ENCODE measurements around the gene SLC6A2. TPM values are rescaled to one million over a fixed set of nuclear protein-coding genes. Genes with fewer than 3 reads are reported as not detected.

SLC6A2 gene
- total and polyA plus RNA-seq, 7 experiments from 2014 or later, result not detected

- Mint-ChIP-seq H3K9me3 (peaks cover 0 to 7% (median 0%) of the 10 kb centered on the region in 11 donors), H3K36me3 (no peaks in the 10 kb centered on the region), H3K27ac (no peak overlapping the region), H3K27me3 (peaks cover 0 to 12% (median 0%) of the 10 kb centered on the region in 5 donors), H3K4me1 (peaks cover 0 to 3% (median 0%) of the 10 kb centered on the region in 7 donors), H3K4me3 (no peak overlapping the region)
- H3K27me3 ChIP-seq (ENCODE audit: control insufficient read depth in 2 of 2, insufficient read depth in 2 of 2, low read length in 2 of 2), result no peaks in the 10 kb centered on the region
- intact Hi-C loops (cut with micrococcal nuclease), result no loop called here
- H3K9me3 ChIP-seq (ENCODE audit: control insufficient read depth in 2 of 3, low read length in 3 of 3), result no peaks in the 10 kb centered on the region
- H3K36me3 ChIP-seq (ENCODE audit: control insufficient read depth in 2 of 3, insufficient read depth in 3 of 3, low read length in 3 of 3), result no peaks in the 10 kb centered on the region
- no peak for DNase-seq
- ChIA-PET POLR2A (no interaction called here), CTCF (no interaction called here)
- H3K4me3 ChIP-seq (ENCODE audit: low read length), result no peak overlapping the region
- H3K4me1 ChIP-seq (ENCODE audit: control insufficient read depth in 2 of 2, insufficient read depth in 2 of 2, low read length in 2 of 2), result no peaks in the 10 kb centered on the region
- ATAC-seq, result no peak
- no peak overlapping the region for H3K27ac ChIP-seq (ENCODE audit: low read depth, low read length)
Measured at GRCh38 chr16:55622930-55623561, 32.7 kb upstream of the SLC6A2 start.

GRCh38 chr16:55623640-55624039 lies 32.1 kb upstream of the SLC6A2 start:
- no peaks in the 10 kb centered on the region for H3K9me3 ChIP-seq (ENCODE audit: control insufficient read depth in 2 of 3, low read length in 3 of 3)
- no peak overlapping the region for H3K4me3 ChIP-seq (ENCODE audit: low read length)
- Mint-ChIP-seq H3K27ac (no peak overlapping the region), H3K36me3 (no peaks in the 10 kb centered on the region), H3K27me3 (peaks cover 0 to 12% (median 0%) of the 10 kb centered on the region in 5 donors), H3K4me3 (no peak overlapping the region), H3K4me1 (peaks cover 0 to 3% (median 0%) of the 10 kb centered on the region in 7 donors), H3K9me3 (peaks cover 0 to 7% (median 0%) of the 10 kb centered on the region in 11 donors)
- POLR2A ChIA-PET, result no interaction called here
- no peaks in the 10 kb centered on the region for H3K36me3 ChIP-seq (ENCODE audit: control insufficient read depth in 2 of 3, insufficient read depth in 3 of 3, low read length in 3 of 3)
- H3K27ac ChIP-seq (ENCODE audit: low read depth, low read length), result no peak overlapping the region
- CTCF ChIA-PET, result no interaction called here
- H3K27me3 ChIP-seq (ENCODE audit: control insufficient read depth in 2 of 2, insufficient read depth in 2 of 2, low read length in 2 of 2), result no peaks in the 10 kb centered on the region
- DNase-seq, result no peak
- ATAC-seq, result no peak
- intact Hi-C loops (cut with micrococcal nuclease), result no loop called here
- no peaks in the 10 kb centered on the region for H3K4me1 ChIP-seq (ENCODE audit: control insufficient read depth in 2 of 2, insufficient read depth in 2 of 2, low read length in 2 of 2)

GRCh38 chr16:55624696-55625095 lies 31.1 kb upstream of the SLC6A2 start:
- POLR2A ChIA-PET, result no interaction called here
- no peaks in the 10 kb centered on the region for H3K4me1 ChIP-seq (ENCODE audit: control insufficient read depth in 2 of 2, insufficient read depth in 2 of 2, low read length in 2 of 2)
- DNase-seq (no peak), ATAC-seq (no peak)
- CTCF ChIA-PET, result no interaction called here
- H3K27me3 ChIP-seq (ENCODE audit: control insufficient read depth in 2 of 2, insufficient read depth in 2 of 2, low read length in 2 of 2), result no peaks in the 10 kb centered on the region
- no peak overlapping the region for H3K27ac ChIP-seq (ENCODE audit: low read depth, low read length)
- H3K36me3 ChIP-seq (ENCODE audit: control insufficient read depth in 2 of 3, insufficient read depth in 3 of 3, low read length in 3 of 3), result no peaks in the 10 kb centered on the region
- H3K4me3 ChIP-seq (ENCODE audit: low read length), result no peak overlapping the region
- Mint-ChIP-seq H3K4me3 (no peak overlapping the region), H3K27ac (no peak overlapping the region), H3K9me3 (peaks cover 0 to 9% (median 0%) of the 10 kb centered on the region in 11 donors), H3K4me1 (peaks cover 0 to 3% (median 0%) of the 10 kb centered on the region in 7 donors), H3K27me3 (peaks cover 0 to 17% (median 2%) of the 10 kb centered on the region in 5 donors), H3K36me3 (no peaks in the 10 kb centered on the region)
- intact Hi-C loops (cut with micrococcal nuclease), result no loop called here
- no peaks in the 10 kb centered on the region for H3K9me3 ChIP-seq (ENCODE audit: control insufficient read depth in 2 of 3, low read length in 3 of 3)

DNA sequence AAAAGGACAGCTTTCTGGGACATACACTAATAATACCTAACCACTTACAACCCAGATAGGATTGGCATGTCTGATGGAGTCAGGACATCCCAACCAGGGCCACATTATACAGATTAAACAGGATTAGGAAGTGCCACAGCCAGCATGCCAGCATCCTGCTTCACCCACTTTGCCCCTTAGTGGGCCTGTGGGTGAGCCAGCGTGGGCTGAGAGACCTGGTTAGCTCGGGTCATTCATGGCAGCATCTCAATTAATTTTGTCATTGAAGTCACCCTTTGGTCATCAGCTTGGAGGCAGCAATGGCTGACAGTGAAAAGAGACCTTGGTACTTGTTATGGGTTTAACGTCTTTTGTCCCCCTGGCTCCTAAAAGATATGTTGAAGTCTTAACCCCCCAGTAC lies 29.9 kb upstream of the SLC6A2 start:
- no peak overlapping the region for H3K27ac ChIP-seq (ENCODE audit: low read depth, low read length)
- peaks cover 0 to 3% (median 0%) of the 10 kb centered on the region in 7 donors for H3K4me1 Mint-ChIP-seq
- H3K9me3 ChIP-seq (ENCODE audit: control insufficient read depth in 2 of 3, low read length in 3 of 3), result no peaks in the 10 kb centered on the region
- H3K36me3 Mint-ChIP-seq, result no peaks in the 10 kb centered on the region
- no peaks in the 10 kb centered on the region for H3K36me3 ChIP-seq (ENCODE audit: control insufficient read depth in 2 of 3, insufficient read depth in 3 of 3, low read length in 3 of 3)
- peaks cover 0 to 11% (median 0%) of the 10 kb centered on the region in 11 donors for H3K9me3 Mint-ChIP-seq
- no peak overlapping the region for H3K4me3 ChIP-seq (ENCODE audit: low read length)
- no peaks in the 10 kb centered on the region for H3K27me3 ChIP-seq (ENCODE audit: control insufficient read depth in 2 of 2, insufficient read depth in 2 of 2, low read length in 2 of 2)
- POLR2A ChIA-PET, result no interaction called here
- H3K27ac Mint-ChIP-seq, result no peak overlapping the region
- intact Hi-C loops (cut with micrococcal nuclease), result no loop called here
- ATAC-seq, result no peak
- CTCF ChIA-PET, result no interaction called here
- H3K4me1 ChIP-seq (ENCODE audit: control insufficient read depth in 2 of 2, insufficient read depth in 2 of 2, low read length in 2 of 2), result no peaks in the 10 kb centered on the region
- peaks cover 0 to 26% (median 12%) of the 10 kb centered on the region in 5 donors for H3K27me3 Mint-ChIP-seq
- no peak for DNase-seq
- no peak overlapping the region for H3K4me3 Mint-ChIP-seq

GRCh38 chr16:55628306-55628968 lies 27.4 kb upstream of the SLC6A2 start:
- Mint-ChIP-seq H3K27ac (no peak overlapping the region), H3K4me3 (no peak overlapping the region), H3K36me3 (no peaks in the 10 kb centered on the region), H3K9me3 (peaks cover 0 to 11% (median 0%) of the 10 kb centered on the region in 11 donors), H3K27me3 (peaks cover 0 to 26% (median 12%) of the 10 kb centered on the region in 5 donors), H3K4me1 (no peaks in the 10 kb centered on the region)
- intact Hi-C loops (cut with micrococcal nuclease), result no loop called here
- Histone ChIP-seq H3K4me3 (ENCODE audit: low read length) (no peak overlapping the region), H3K27ac (ENCODE audit: low read depth, low read length) (no peak overlapping the region), H3K27me3 (ENCODE audit: control insufficient read depth in 2 of 2, insufficient read depth in 2 of 2, low read length in 2 of 2) (no peaks in the 10 kb centered on the region), H3K4me1 (ENCODE audit: control insufficient read depth in 2 of 2, insufficient read depth in 2 of 2, low read length in 2 of 2) (no peaks in the 10 kb centered on the region), H3K36me3 (ENCODE audit: control insufficient read depth in 2 of 3, insufficient read depth in 3 of 3, low read length in 3 of 3) (no peaks in the 10 kb centered on the region), H3K9me3 (ENCODE audit: control insufficient read depth in 2 of 3, low read length in 3 of 3) (no peaks in the 10 kb centered on the region)
- CTCF ChIA-PET, result no interaction called here
- ATAC-seq (no peak), DNase-seq (no peak)
- POLR2A ChIA-PET, result no interaction called here

DNA sequence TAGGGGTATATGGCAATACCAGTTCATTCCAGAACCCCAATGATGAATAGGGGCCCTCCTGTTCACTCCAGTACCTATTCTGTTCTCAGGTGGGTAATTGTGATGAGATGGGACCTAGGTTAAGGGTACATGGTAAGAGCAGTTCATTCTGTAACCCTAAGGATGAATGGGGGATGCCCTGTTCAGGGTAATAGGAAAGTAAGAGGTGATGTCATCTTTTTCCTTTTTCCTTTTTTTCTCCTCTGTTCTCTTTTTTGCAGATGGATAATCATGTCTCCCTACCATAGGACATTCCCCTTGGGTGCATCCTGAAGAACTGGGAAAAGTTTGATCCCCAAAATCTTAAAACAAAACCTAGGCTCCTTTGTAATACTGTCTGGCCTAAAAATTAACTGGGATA lies 25.0 kb upstream of the SLC6A2 start:
- Mint-ChIP-seq H3K4me3 (no peak overlapping the region), H3K4me1 (no peaks in the 10 kb centered on the region), H3K27ac (no peak overlapping the region), H3K36me3 (no peaks in the 10 kb centered on the region), H3K9me3 (peaks cover 0 to 11% (median 0%) of the 10 kb centered on the region in 11 donors), H3K27me3 (peaks cover 0 to 26% (median 12%) of the 10 kb centered on the region in 5 donors)
- H3K27me3 ChIP-seq (ENCODE audit: control insufficient read depth in 2 of 2, insufficient read depth in 2 of 2, low read length in 2 of 2), result no peaks in the 10 kb centered on the region
- CTCF ChIA-PET, result no interaction called here
- POLR2A ChIA-PET, result no interaction called here
- H3K27ac ChIP-seq (ENCODE audit: low read depth, low read length), result no peak overlapping the region
- intact Hi-C loops (cut with micrococcal nuclease), result no loop called here
- no peak for ATAC-seq
- H3K4me3 ChIP-seq (ENCODE audit: low read length), result no peak overlapping the region
- no peaks in the 10 kb centered on the region for H3K9me3 ChIP-seq (ENCODE audit: control insufficient read depth in 2 of 3, low read length in 3 of 3)
- no peak for DNase-seq
- H3K36me3 ChIP-seq (ENCODE audit: control insufficient read depth in 2 of 3, insufficient read depth in 3 of 3, low read length in 3 of 3), result no peaks in the 10 kb centered on the region
- H3K4me1 ChIP-seq (ENCODE audit: control insufficient read depth in 2 of 2, insufficient read depth in 2 of 2, low read length in 2 of 2), result no peaks in the 10 kb centered on the region

- intact Hi-C loops (cut with micrococcal nuclease), result no loop called here
- H3K27me3 Mint-ChIP-seq, result peaks cover 4 to 25% (median 18%) of the 10 kb centered on the region in 5 donors
- no peak overlapping the region for H3K4me3 Mint-ChIP-seq
- H3K4me1 Mint-ChIP-seq, result peaks cover 0 to 2% (median 0%) of the 10 kb centered on the region in 7 donors
- CTCF ChIA-PET, result no interaction called here
- no peaks in the 10 kb centered on the region for H3K36me3 ChIP-seq (ENCODE audit: control insufficient read depth in 2 of 3, insufficient read depth in 3 of 3, low read length in 3 of 3)
- H3K4me1 ChIP-seq (ENCODE audit: control insufficient read depth in 2 of 2, insufficient read depth in 2 of 2, low read length in 2 of 2), result no peaks in the 10 kb centered on the region
- ATAC-seq (no peak), DNase-seq (no peak)
- H3K9me3 Mint-ChIP-seq, result peaks cover 0 to 7% (median 0%) of the 10 kb centered on the region in 11 donors
- no peaks in the 10 kb centered on the region for H3K36me3 Mint-ChIP-seq
- no peaks in the 10 kb centered on the region for H3K9me3 ChIP-seq (ENCODE audit: control insufficient read depth in 2 of 3, low read length in 3 of 3)
- POLR2A ChIA-PET, result no interaction called here
- no peaks in the 10 kb centered on the region for H3K27me3 ChIP-seq (ENCODE audit: control insufficient read depth in 2 of 2, insufficient read depth in 2 of 2, low read length in 2 of 2)
- H3K27ac Mint-ChIP-seq, result no peak overlapping the region
- H3K4me3 ChIP-seq (ENCODE audit: low read length), result no peak overlapping the region
- H3K27ac ChIP-seq (ENCODE audit: low read depth, low read length), result no peak overlapping the region
Measured at GRCh38 chr16:55632259-55632658, 23.5 kb upstream of the SLC6A2 start.

All from naive thymus-derived CD4-positive, alpha-beta T cell (primary cell).